ENCODE measurements around the gene MBD6.

Gene MBD6

GRCh38 chr12:57479376-57480115 lies 43.1 kb upstream of the MBD6 start, which contains the start of gene ARHGAP9:
Gene ARHGAP9 (minus strand): TSS chr12:57479866. CDS start chr12:57479406, 460 bp downstream.
- in situ Hi-C loops (cut with MboI; ENCODE audit: low sequenced_read_pairs, unreplicated experiment), result no loop called here
- TF ChIP-seq CTCF (IDR thresholded peaks at IDR 0.05; ENCODE audit: borderline replicate concordance, control extremely low read depth, extremely low read depth, insufficient read depth, missing control alignments), result no peak
- peak; percentile 76 for DNase-seq (ENCODE audit: low spot score)

- TF ChIP-seq CTCF (IDR thresholded peaks at IDR 0.05; ENCODE audit: borderline replicate concordance, control extremely low read depth, extremely low read depth, insufficient read depth, missing control alignments), result no peak
- in situ Hi-C loops (cut with MboI; ENCODE audit: low sequenced_read_pairs, unreplicated experiment), result no loop called here
- no peak for DNase-seq (ENCODE audit: low spot score)
Observed at GRCh38 chr12:57481671-57482070, 41.0 kb upstream of the MBD6 start.

- TF ChIP-seq CTCF (IDR thresholded peaks at IDR 0.05; ENCODE audit: borderline replicate concordance, control extremely low read depth, extremely low read depth, insufficient read depth, missing control alignments), result no peak
- no peak for DNase-seq (ENCODE audit: low spot score)
- in situ Hi-C loops (cut with MboI; ENCODE audit: low sequenced_read_pairs, unreplicated experiment), result no loop called here
Observed at GRCh38 chr12:57483466-57483865, 39.2 kb upstream of the MBD6 start.

- in situ Hi-C loops (cut with MboI; ENCODE audit: low sequenced_read_pairs, unreplicated experiment), result no loop called here
- TF ChIP-seq CTCF (IDR thresholded peaks at IDR 0.05; ENCODE audit: borderline replicate concordance, control extremely low read depth, extremely low read depth, insufficient read depth, missing control alignments), result no peak
- DNase-seq (ENCODE audit: low spot score), result no peak
Observed at GRCh38 chr12:57485695-57486094, 36.9 kb upstream of the MBD6 start.

GRCh38 chr12:57487055-57487596 lies 35.5 kb upstream of the MBD6 start:
- DNase-seq (ENCODE audit: low spot score), result no peak
- no peak for TF ChIP-seq CTCF (IDR thresholded peaks at IDR 0.05; ENCODE audit: borderline replicate concordance, control extremely low read depth, extremely low read depth, insufficient read depth, missing control alignments)
- in situ Hi-C loops (cut with MboI; ENCODE audit: low sequenced_read_pairs, unreplicated experiment), result no loop called here

- TF ChIP-seq CTCF (IDR thresholded peaks at IDR 0.05; ENCODE audit: borderline replicate concordance, control extremely low read depth, extremely low read depth, insufficient read depth, missing control alignments), result peak; percentile 27
- in situ Hi-C loops (cut with MboI; ENCODE audit: low sequenced_read_pairs, unreplicated experiment), result no loop called here
- DNase-seq (ENCODE audit: low spot score), result peak; percentile 95
Observed at GRCh38 chr12:57487597-57488401, 34.8 kb upstream of the MBD6 start, which contains the start of gene MARS1. Gene MARS1 (plus strand): TSS chr12:57488068. CDS start chr12:57488091, 23 bp downstream.
